ENCODE results near the gene FAM149A.

FAM149A gene

DNA sequence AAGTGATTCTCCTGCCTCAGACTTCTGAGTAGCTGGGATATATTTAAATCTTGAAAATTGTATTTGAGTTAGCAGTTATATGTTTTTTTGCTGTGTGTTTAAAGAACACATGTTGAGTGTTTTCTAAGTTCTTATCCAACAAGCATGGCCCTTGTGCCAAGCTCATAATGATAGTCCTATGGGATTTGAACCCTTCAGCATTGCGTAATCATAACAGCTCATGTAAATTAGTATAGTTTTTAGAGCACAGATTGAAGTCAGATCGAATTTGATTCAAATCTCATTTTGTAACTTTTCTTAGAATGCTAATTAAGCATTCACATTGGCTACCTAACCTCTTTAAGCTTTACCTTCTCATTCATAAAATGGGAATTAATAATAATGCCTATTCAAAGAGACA lies 12.2 kb downstream of the FAM149A start:
- no peak for ATAC-seq
- TF ChIP-seq OSR1 (CRISPR knock-in tag; IDR thresholded peaks at IDR 0.05) = no peak

DNA sequence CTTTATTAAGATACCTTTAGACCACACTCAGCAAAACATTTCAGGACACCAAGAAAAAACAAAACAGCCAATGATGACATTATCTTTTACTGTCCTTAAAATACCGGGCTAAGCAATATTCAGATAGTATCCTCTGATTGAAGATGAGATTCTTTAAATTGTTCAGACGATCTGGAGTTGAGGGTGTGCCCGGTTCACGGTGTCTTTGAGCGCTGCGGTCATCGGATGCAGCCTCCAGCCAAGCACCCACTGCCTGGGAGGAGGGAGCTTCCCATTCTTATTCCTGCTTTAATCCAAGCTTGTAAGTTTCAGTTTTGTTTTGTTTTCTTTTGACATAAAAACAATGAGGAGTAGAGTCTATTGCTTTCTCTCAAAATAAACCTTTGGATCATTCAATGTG lies 14.1 kb downstream of the FAM149A start:
- TF ChIP-seq CSDC2 (CRISPR knock-in tag; IDR thresholded peaks at IDR 0.05) = no peak
- no peak for TF ChIP-seq TCF4 (CRISPR knock-in tag; IDR thresholded peaks at IDR 0.05; ENCODE audit: borderline replicate concordance)
- no peak for TF ChIP-seq ARNTL (CRISPR knock-in tag; IDR thresholded peaks at IDR 0.05; ENCODE audit: borderline replicate concordance, low read depth)
- TF ChIP-seq GLIS3 (CRISPR knock-in tag; IDR thresholded peaks at IDR 0.05) = no peak
- TF ChIP-seq SNAI2 (CRISPR knock-in tag; IDR thresholded peaks at IDR 0.05) = no peak
- TF ChIP-seq ESRRG (CRISPR knock-in tag; IDR thresholded peaks at IDR 0.05) = no peak
- TF ChIP-seq, protein P1, sequence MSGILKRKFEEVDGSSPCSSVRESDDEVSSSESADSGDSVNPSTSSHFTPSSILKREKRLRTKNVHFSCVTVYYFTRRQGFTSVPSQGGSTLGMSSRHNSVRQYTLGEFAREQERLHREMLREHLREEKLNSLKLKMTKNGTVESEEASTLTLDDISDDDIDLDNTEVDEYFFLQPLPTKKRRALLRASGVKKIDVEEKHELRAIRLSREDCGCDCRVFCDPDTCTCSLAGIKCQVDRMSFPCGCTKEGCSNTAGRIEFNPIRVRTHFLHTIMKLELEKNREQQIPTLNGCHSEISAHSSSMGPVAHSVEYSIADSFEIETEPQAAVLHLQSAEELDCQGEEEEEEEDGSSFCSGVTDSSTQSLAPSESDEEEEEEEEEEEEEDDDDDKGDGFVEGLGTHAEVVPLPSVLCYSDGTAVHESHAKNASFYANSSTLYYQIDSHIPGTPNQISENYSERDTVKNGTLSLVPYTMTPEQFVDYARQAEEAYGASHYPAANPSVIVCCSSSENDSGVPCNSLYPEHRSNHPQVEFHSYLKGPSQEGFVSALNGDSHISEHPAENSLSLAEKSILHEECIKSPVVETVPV (CRISPR knock-in tag; IDR thresholded peaks at IDR 0.05) = no peak
- TF ChIP-seq, protein P2, sequence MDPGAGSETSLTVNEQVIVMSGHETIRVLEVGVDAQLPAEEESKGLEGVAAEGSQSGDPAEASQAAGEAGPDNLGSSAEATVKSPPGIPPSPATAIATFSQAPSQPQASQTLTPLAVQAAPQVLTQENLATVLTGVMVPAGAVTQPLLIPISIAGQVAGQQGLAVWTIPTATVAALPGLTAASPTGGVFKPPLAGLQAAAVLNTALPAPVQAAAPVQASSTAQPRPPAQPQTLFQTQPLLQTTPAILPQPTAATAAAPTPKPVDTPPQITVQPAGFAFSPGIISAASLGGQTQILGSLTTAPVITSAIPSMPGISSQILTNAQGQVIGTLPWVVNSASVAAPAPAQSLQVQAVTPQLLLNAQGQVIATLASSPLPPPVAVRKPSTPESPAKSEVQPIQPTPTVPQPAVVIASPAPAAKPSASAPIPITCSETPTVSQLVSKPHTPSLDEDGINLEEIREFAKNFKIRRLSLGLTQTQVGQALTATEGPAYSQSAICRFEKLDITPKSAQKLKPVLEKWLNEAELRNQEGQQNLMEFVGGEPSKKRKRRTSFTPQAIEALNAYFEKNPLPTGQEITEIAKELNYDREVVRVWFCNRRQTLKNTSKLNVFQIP (CRISPR knock-in tag; IDR thresholded peaks at IDR 0.05; ENCODE audit: borderline replicate concordance, low read depth) = no peak
- TF ChIP-seq ZFP3 (CRISPR knock-in tag; IDR thresholded peaks at IDR 0.05) = no peak
- TF ChIP-seq, protein P3, sequence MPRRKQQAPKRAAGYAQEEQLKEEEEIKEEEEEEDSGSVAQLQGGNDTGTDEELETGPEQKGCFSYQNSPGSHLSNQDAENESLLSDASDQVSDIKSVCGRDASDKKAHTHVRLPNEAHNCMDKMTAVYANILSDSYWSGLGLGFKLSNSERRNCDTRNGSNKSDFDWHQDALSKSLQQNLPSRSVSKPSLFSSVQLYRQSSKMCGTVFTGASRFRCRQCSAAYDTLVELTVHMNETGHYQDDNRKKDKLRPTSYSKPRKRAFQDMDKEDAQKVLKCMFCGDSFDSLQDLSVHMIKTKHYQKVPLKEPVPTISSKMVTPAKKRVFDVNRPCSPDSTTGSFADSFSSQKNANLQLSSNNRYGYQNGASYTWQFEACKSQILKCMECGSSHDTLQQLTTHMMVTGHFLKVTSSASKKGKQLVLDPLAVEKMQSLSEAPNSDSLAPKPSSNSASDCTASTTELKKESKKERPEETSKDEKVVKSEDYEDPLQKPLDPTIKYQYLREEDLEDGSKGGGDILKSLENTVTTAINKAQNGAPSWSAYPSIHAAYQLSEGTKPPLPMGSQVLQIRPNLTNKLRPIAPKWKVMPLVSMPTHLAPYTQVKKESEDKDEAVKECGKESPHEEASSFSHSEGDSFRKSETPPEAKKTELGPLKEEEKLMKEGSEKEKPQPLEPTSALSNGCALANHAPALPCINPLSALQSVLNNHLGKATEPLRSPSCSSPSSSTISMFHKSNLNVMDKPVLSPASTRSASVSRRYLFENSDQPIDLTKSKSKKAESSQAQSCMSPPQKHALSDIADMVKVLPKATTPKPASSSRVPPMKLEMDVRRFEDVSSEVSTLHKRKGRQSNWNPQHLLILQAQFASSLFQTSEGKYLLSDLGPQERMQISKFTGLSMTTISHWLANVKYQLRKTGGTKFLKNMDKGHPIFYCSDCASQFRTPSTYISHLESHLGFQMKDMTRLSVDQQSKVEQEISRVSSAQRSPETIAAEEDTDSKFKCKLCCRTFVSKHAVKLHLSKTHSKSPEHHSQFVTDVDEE (CRISPR knock-in tag; IDR thresholded peaks at IDR 0.05) = no peak
- no peak for TF ChIP-seq ISL1 (CRISPR knock-in tag; IDR thresholded peaks at IDR 0.05)
- TF ChIP-seq ZNF8 (CRISPR knock-in tag; IDR thresholded peaks at IDR 0.05) = no peak
- TF ChIP-seq ZNF565 (CRISPR knock-in tag; conservative IDR thresholded peaks at IDR 0.05; ENCODE audit: low read depth) = no peak
- ATAC-seq = no peak

DNA sequence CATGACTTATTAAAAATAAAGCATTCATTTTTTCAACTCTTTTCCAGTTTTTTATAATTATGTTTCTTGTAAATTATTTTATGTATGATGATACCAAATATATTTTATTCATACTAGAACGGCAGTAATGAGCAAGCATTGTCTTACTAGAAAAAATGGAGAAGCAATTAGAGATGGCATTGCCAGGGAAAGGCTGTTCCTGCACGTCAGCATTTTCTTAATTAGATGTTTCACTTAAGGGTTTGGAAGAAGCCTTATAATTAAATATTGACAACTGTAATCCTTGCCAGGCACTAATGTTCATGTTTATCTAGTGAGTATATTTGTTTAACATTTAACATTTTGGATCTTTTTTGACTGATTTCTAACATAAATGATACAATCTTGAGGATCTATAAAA lies 16.6 kb downstream of the FAM149A start:
- no peak for TF ChIP-seq ZNF8 (CRISPR knock-in tag; IDR thresholded peaks at IDR 0.05)
- TF ChIP-seq ZC3H10 (CRISPR knock-in tag; IDR thresholded peaks at IDR 0.05) = no peak
- TF ChIP-seq ISL1 (CRISPR knock-in tag; IDR thresholded peaks at IDR 0.05) = no peak
- no peak for TF ChIP-seq TOX (CRISPR knock-in tag; IDR thresholded peaks at IDR 0.05; ENCODE audit: borderline replicate concordance)
- TF ChIP-seq, protein P4, sequence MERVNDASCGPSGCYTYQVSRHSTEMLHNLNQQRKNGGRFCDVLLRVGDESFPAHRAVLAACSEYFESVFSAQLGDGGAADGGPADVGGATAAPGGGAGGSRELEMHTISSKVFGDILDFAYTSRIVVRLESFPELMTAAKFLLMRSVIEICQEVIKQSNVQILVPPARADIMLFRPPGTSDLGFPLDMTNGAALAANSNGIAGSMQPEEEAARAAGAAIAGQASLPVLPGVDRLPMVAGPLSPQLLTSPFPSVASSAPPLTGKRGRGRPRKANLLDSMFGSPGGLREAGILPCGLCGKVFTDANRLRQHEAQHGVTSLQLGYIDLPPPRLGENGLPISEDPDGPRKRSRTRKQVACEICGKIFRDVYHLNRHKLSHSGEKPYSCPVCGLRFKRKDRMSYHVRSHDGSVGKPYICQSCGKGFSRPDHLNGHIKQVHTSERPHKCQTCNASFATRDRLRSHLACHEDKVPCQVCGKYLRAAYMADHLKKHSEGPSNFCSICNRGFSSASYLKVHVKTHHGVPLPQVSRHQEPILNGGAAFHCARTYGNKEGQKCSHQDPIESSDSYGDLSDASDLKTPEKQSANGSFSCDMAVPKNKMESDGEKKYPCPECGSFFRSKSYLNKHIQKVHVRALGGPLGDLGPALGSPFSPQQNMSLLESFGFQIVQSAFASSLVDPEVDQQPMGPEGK (CRISPR knock-in tag; IDR thresholded peaks at IDR 0.05; ENCODE audit: borderline replicate concordance) = no peak
- TF ChIP-seq TCF4 (CRISPR knock-in tag; IDR thresholded peaks at IDR 0.05; ENCODE audit: borderline replicate concordance) = no peak
- TF ChIP-seq ZNF565 (CRISPR knock-in tag; conservative IDR thresholded peaks at IDR 0.05; ENCODE audit: low read depth) = no peak
- TF ChIP-seq, protein P5, sequence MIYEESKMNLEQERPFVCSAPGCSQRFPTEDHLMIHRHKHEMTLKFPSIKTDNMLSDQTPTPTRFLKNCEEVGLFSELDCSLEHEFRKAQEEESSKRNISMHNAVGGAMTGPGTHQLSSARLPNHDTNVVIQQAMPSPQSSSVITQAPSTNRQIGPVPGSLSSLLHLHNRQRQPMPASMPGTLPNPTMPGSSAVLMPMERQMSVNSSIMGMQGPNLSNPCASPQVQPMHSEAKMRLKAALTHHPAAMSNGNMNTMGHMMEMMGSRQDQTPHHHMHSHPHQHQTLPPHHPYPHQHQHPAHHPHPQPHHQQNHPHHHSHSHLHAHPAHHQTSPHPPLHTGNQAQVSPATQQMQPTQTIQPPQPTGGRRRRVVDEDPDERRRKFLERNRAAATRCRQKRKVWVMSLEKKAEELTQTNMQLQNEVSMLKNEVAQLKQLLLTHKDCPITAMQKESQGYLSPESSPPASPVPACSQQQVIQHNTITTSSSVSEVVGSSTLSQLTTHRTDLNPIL (CRISPR knock-in tag; IDR thresholded peaks at IDR 0.05; ENCODE audit: low read depth) = no peak
- no peak for TF ChIP-seq GLIS3 (CRISPR knock-in tag; IDR thresholded peaks at IDR 0.05)
- ATAC-seq = no peak

DNA sequence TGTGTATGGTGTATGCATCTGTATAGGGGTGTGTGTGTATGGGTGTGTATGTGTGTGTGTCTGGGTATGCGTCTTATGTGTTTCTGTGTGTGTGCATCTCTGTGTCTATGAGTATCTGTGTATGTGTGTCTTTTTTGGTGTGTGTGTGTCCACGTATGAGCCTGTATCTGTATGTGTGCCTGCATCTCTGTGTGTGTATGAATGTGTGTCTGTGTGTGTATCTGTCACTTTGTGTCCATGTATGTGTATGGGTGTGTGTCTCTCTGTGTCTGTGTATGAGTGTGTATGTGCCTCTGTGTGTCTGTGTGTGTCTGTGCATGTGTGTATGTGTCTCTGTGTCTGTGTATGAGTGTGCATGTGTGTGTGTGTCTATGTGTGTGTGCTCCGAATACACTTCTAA lies 24.3 kb downstream of the FAM149A start:
- TF ChIP-seq ZC3H10 (CRISPR knock-in tag; IDR thresholded peaks at IDR 0.05) = no peak
- TF ChIP-seq TOX (CRISPR knock-in tag; IDR thresholded peaks at IDR 0.05; ENCODE audit: borderline replicate concordance) = no peak
- no peak for TF ChIP-seq BACH2 (CRISPR knock-in tag; IDR thresholded peaks at IDR 0.05; ENCODE audit: borderline replicate concordance)
- TF ChIP-seq ISL1 (CRISPR knock-in tag; IDR thresholded peaks at IDR 0.05) = no peak
- no peak for TF ChIP-seq CSDC2 (CRISPR knock-in tag; IDR thresholded peaks at IDR 0.05)
- no peak for TF ChIP-seq OSR1 (CRISPR knock-in tag; IDR thresholded peaks at IDR 0.05)
- TF ChIP-seq SNAI2 (CRISPR knock-in tag; IDR thresholded peaks at IDR 0.05) = no peak
- TF ChIP-seq ZFP30 (CRISPR knock-in tag; IDR thresholded peaks at IDR 0.05) = no peak
- TF ChIP-seq ARNTL (CRISPR knock-in tag; IDR thresholded peaks at IDR 0.05; ENCODE audit: borderline replicate concordance, low read depth) = no peak
- TF ChIP-seq ZNF8 (CRISPR knock-in tag; IDR thresholded peaks at IDR 0.05) = no peak
- TF ChIP-seq ZFP3 (CRISPR knock-in tag; IDR thresholded peaks at IDR 0.05) = no peak
- no peak for TF ChIP-seq TCF4 (CRISPR knock-in tag; IDR thresholded peaks at IDR 0.05; ENCODE audit: borderline replicate concordance)
- TF ChIP-seq ZNF565 (CRISPR knock-in tag; conservative IDR thresholded peaks at IDR 0.05; ENCODE audit: low read depth) = no peak
- TF ChIP-seq GLIS3 (CRISPR knock-in tag; IDR thresholded peaks at IDR 0.05) = no peak
- TF ChIP-seq, protein P2 (CRISPR knock-in tag; IDR thresholded peaks at IDR 0.05; ENCODE audit: borderline replicate concordance, low read depth) = no peak
- TF ChIP-seq, protein P5 (CRISPR knock-in tag; IDR thresholded peaks at IDR 0.05; ENCODE audit: low read depth) = no peak
- ATAC-seq = no peak

All from SK-N-SH treated with all-trans-retinoic acid at 6 μM for 48 hours (cell line).